Transverse colon (tissue), 4 donors: ENCODE data around the gene C10orf90.

Experiments
- EP300 ChIP-seq: sonication (generic); formaldehyde crosslinking; IDR thresholded peaks from one replicate; pipeline ENCODE4 v1.6.1; 2017; ENCODE audit warnings: antibody characterized with exemption, low read depth
- POLR2A ChIP-seq: fragments of 450-650 bp; IDR thresholded peaks from one replicate; pipeline ENCODE4 v1.6.1; 2016; ENCODE audit warnings: antibody characterized with exemption, mild to moderate bottlenecking, moderate library complexity
- POLR2AphosphoS5 ChIP-seq, 3 donors: sonication (generic); formaldehyde crosslinking; IDR thresholded peaks; one replicate each; pipeline ENCODE4 v1.6.1; 2016; ENCODE audit warnings: antibody characterized with exemption in 3 of 3
- TF ChIP-seq, protein P1 (sequence below), 5 experiments: fragments of 200-600 bp in 3 of 5; fragments of 450-650 bp in 2 of 5; sonication (generic) in 3 of 5; IDR thresholded peaks; 1 replicate in 2 of 5; 2 replicates in 3 of 5; pipeline ENCODE4 v1.5.1; 2016 to 2017; ENCODE audit warnings: antibody characterized with exemption in 5 of 5, inconsistent platforms in 3 of 5, mild to moderate bottlenecking in 2 of 5, moderate library complexity in 1 of 5

DNA sequence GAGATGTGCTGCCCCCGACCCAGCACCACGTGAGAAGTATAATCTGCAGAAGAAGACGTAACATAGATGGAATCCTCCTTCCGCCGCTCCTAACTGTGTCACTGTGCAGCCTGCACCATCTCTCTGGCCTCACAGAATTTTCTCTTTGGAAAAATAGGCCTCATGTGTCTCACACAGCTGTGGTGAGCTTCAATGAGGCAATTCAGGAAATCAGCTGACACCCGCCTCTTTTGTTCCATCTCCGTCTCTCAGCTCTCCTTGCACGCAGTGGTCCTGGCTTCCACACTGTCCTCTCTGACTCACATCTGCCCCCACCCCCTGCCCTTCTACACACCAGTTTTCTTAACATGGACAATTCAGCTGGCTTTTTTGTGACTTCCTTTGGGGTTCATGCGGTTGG, 7.2 kb downstream of the C10orf90 start:
- TF ChIP-seq, protein P1, sequence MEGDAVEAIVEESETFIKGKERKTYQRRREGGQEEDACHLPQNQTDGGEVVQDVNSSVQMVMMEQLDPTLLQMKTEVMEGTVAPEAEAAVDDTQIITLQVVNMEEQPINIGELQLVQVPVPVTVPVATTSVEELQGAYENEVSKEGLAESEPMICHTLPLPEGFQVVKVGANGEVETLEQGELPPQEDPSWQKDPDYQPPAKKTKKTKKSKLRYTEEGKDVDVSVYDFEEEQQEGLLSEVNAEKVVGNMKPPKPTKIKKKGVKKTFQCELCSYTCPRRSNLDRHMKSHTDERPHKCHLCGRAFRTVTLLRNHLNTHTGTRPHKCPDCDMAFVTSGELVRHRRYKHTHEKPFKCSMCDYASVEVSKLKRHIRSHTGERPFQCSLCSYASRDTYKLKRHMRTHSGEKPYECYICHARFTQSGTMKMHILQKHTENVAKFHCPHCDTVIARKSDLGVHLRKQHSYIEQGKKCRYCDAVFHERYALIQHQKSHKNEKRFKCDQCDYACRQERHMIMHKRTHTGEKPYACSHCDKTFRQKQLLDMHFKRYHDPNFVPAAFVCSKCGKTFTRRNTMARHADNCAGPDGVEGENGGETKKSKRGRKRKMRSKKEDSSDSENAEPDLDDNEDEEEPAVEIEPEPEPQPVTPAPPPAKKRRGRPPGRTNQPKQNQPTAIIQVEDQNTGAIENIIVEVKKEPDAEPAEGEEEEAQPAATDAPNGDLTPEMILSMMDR (IDR thresholded peaks at IDR 0.05) = no peak
- TF ChIP-seq EP300 = no peak
- TF ChIP-seq POLR2AphosphoS5 (IDR thresholded peaks at IDR 0.05) = no peak
- no peak for TF ChIP-seq POLR2A
